ENCODE results near the gene NAV3.

NAV3 gene

GRCh38 chr12:77847680-77848431 lies 17.2 kb downstream of the NAV3 start:
- peak; percentile 14 for DNase-seq

GRCh38 chr12:77850129-77850528 lies 19.4 kb downstream of the NAV3 start:
- no peak for DNase-seq

GRCh38 chr12:77850698-77851097 lies 20.0 kb downstream of the NAV3 start:
- no peak for DNase-seq

- DNase-seq, result no peak
These were observed 24.9 kb downstream of the NAV3 start for GRCh38 chr12:77855548-77855947.

- no peak for DNase-seq
These were observed 30.6 kb downstream of the NAV3 start for GRCh38 chr12:77861317-77861716.

- DNase-seq, result no peak
These were observed 34.5 kb downstream of the NAV3 start for GRCh38 chr12:77865178-77865577.

GRCh38 chr12:77878901-77879300 lies 48.2 kb downstream of the NAV3 start:
- no peak for DNase-seq

- DNase-seq, result no peak
These were observed 52.0 kb downstream of the NAV3 start for GRCh38 chr12:77882709-77883108.

GRCh38 chr12:77888611-77889010 lies 57.9 kb downstream of the NAV3 start:
- DNase-seq, result no peak

GRCh38 chr12:77891518-77892147 lies 60.9 kb downstream of the NAV3 start:
- no peak for DNase-seq

- peak; percentile 21 for DNase-seq
These were observed 63.2 kb downstream of the NAV3 start for GRCh38 chr12:77893918-77894317.

GRCh38 chr12:77894556-77894955 lies 63.9 kb downstream of the NAV3 start:
- DNase-seq, result no peak

- DNase-seq, result no peak
These were observed 65.0 kb downstream of the NAV3 start for GRCh38 chr12:77895699-77896098.

GRCh38 chr12:77907936-77908335 lies 77.2 kb downstream of the NAV3 start:
- no peak for DNase-seq

- DNase-seq, result no peak
These were observed 83.4 kb downstream of the NAV3 start for GRCh38 chr12:77914081-77914488.

- DNase-seq, result no peak
These were observed 84.4 kb downstream of the NAV3 start for GRCh38 chr12:77915071-77915600.

- DNase-seq, result no peak
These were observed 85.6 kb downstream of the NAV3 start for GRCh38 chr12:77916276-77916675.

- DNase-seq, result no peak
These were observed 87.4 kb downstream of the NAV3 start for GRCh38 chr12:77918046-77918445.

- DNase-seq, result no peak
These were observed 88.8 kb downstream of the NAV3 start for GRCh38 chr12:77919450-77919849.

- DNase-seq, result no peak
These were observed 93.2 kb downstream of the NAV3 start for GRCh38 chr12:77923882-77924281.

- DNase-seq, result no peak
These were observed 94.0 kb downstream of the NAV3 start for GRCh38 chr12:77924703-77925102.

- DNase-seq, result peak; percentile 88
These were observed 94.9 kb downstream of the NAV3 start for GRCh38 chr12:77925536-77926108.

- DNase-seq, result no peak
These were observed 97.4 kb downstream of the NAV3 start for GRCh38 chr12:77928078-77928477.

- DNase-seq, result no peak
These were observed 101.5 kb downstream of the NAV3 start for GRCh38 chr12:77932216-77932615.

All from COR-L47 (cell line).